NB4 (cell line): Measurements from ENCODE around the gene YWHAG.
"Not testable (repeated sequence)": the region's sequence is repeated elsewhere in the genome, so short reads cannot be mapped to it uniquely, and the experiment has no call there.

ENCODE experiments used
- DNase-seq: peaks from one replicate; pipeline ENCODE4 v3.0.0; 2010; ENCODE audit warnings: low read depth
- H3K4me3 ChIP-seq: one replicate; pipeline ENCODE4 v1.5.1; 2011; ENCODE audit warnings: mild to moderate bottlenecking, low read depth, low read length, moderate library complexity
- MYC ChIP-seq: IDR thresholded peaks from 2 replicates; pipeline ENCODE4 v1.6.1; 2011; ENCODE audit warnings: low read depth, low read length
- POLR2A ChIP-seq: IDR thresholded peaks from 2 replicates; pipeline ENCODE4 v1.6.1; 2011; ENCODE audit warnings: mild to moderate bottlenecking; ENCODE audit not compliant: insufficient read length; ENCODE audit errors: extremely low read depth
- TF ChIP-seq, protein P1 (sequence below): IDR thresholded peaks from 2 replicates; pipeline ENCODE4 v1.6.1; 2011; ENCODE audit warnings: low read depth, low read length
- TF ChIP-seq, protein P2 (sequence below): IDR thresholded peaks from one replicate; pipeline ENCODE4 v1.5.1; 2012; ENCODE audit warnings: low read depth, low read length

The YWHAG gene

DNA sequence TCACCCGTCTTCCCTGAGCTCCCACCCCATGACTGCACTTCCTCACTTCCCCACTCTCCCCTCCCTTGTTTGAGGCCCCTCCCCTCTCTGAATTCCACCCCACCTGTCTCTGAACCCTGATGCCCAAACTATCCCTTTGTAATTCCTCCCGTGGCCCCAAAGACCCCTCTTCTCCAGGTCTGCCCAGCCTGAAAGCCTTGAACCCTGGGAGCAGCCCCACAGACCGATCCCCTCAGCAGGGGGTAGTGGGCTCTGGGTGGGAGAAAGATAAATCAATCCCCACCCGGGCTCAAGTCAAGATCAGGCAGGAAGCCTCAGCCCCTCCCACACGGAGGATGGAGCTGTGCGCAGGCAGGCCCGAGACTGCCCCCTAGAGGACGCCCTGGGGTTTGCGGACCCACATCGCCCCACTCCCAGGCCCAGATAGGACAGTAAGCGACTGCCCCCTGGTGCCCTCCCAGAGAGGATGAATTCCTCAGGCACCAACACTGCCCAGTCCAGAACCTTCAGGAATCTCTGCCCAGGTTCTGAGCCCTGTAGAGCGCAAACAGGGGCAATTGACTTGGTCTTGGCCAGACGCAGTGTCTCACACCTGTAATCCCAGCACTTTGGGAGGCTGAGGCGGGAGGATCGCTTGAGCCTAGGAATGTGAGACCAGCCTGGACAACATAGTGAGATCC is 44.6 kb downstream of the YWHAG start:
- peak; percentile 96 for DNase-seq
- TF ChIP-seq, protein P1, sequence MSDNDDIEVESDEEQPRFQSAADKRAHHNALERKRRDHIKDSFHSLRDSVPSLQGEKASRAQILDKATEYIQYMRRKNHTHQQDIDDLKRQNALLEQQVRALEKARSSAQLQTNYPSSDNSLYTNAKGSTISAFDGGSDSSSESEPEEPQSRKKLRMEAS, result peak; percentile 70
- TF ChIP-seq, protein P2, sequence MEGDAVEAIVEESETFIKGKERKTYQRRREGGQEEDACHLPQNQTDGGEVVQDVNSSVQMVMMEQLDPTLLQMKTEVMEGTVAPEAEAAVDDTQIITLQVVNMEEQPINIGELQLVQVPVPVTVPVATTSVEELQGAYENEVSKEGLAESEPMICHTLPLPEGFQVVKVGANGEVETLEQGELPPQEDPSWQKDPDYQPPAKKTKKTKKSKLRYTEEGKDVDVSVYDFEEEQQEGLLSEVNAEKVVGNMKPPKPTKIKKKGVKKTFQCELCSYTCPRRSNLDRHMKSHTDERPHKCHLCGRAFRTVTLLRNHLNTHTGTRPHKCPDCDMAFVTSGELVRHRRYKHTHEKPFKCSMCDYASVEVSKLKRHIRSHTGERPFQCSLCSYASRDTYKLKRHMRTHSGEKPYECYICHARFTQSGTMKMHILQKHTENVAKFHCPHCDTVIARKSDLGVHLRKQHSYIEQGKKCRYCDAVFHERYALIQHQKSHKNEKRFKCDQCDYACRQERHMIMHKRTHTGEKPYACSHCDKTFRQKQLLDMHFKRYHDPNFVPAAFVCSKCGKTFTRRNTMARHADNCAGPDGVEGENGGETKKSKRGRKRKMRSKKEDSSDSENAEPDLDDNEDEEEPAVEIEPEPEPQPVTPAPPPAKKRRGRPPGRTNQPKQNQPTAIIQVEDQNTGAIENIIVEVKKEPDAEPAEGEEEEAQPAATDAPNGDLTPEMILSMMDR, result peak; percentile 100
- peak; percentile 81 for TF ChIP-seq MYC
- TF ChIP-seq POLR2A, result no peak
- no peak overlapping the region for H3K4me3 ChIP-seq

DNA sequence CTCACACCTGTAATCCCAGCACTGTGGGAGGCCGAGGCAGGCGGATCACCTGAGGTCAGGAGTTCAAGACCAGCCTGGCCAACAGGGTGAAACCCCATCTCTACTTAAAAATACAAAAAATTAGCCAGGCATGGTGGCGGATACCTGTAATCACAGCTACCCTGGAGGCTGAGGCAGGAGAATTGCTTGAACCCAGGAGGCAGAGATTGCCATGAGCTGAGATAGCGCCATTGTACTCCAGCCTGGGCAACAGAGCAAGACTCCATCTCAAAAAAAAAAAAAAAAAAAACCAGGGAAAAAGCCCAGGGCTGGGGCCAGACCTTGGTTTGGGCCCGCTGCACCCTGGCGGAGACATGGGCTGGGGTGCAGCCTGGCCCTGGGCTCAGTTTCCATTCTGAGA is 47.0 kb downstream of the YWHAG start:
- not testable (repeated sequence) for H3K4me3 ChIP-seq, DNase-seq

DNA sequence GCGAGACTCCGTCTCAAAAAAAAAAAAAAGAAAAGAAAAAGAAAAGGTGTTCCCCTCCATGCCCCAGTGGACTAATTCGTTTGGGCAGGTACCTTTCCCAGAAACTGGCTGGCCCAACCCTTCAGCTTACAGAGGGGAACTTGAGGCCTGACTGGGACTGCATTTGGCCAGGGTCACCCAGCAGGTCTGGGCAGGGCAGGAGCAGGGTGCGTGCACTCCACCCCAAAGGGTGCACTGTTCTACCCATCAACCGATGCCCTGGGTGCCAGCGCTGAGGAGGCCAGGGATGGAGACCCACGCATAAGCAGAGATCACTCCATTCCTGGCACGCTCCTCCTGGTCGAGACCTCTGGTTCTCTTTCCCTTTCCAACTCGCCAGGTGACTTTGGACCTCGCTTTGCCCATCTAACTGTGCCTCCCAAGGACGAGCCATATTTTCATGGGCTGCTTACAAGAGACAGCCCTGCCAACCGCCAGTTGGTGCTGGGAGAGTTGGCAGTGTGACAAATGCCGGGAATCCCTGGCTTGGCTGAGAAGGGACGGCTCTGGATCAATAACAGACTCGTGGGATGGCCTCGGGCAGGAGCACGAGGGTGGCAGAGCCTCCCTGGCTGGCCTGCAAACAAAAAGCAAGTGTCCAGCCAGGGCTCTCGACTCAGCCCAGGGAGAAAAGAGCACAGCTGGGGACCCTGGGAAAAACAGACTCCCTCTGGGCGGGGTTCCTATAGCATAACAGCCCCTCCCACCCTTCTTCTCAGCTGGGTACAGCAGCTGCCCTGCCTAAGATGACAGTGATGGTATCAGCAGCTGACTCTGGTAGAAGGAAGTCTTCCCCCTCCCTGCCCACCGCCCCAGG is 48.5 kb downstream of the YWHAG start:
- TF ChIP-seq MYC (no peak), POLR2A (no peak)
- TF ChIP-seq, protein P1, result no peak
- TF ChIP-seq, protein P2, result no peak
- no peak overlapping the region for H3K4me3 ChIP-seq
- no peak for DNase-seq

DNA sequence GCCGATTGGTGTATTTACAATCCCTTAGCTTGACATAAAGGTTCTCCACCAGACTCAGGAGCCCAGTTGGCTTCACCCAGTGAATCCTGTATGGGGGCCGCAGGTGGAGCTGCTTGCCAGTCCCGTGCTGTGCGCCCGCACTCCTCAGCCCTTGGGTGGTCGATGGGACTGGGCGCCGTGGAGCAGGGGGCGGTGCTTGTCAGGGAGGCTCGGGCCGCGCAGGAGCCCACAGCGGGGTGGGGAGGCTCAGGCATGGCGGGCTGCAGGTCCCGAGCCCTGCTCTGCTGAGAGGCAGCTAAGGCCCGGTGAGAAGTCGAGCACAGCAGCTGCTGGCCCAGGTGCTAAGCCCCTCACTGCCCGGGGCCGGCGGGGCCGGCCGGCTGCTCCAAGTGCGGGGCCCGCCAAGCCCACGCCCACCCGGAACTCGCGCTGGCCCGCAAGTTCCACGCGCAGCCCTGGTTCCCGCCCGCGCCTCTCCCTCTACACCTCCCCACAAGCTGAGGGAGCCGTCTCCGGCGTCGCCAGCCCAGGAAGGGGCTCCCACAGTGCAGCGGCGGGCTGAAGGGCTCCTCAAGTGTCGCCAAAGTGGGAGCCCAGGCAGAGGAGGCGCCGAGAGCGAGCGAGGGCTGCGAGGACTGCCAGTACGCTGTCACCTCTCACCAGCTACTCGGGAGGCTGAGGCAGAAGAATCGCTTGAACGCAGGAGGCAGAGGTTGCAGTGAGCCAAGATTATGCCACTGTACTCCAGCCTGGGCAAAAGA is 49.3 kb downstream of the YWHAG start:
- H3K4me3 ChIP-seq, DNase-seq: not testable (repeated sequence)

DNA sequence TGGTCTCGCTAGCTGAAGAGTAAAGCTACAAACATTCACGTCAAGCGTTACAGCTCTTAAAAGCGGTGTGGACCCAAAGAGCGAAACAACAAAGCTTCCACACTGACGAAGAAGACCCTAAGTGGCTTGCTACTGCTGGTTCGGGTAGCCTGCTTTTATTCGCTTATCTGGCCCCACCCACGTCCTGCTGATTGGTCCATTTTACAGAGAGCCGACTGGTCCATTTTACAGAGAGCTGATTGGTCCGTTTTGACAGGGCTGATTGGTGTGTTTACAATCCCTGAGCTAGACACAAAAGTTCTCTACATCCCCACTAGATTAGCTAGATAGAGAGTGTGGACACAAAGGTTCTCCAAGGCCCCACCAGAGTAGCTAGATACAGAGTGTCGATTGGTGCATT is 49.9 kb downstream of the YWHAG start:
- DNase-seq, H3K4me3 ChIP-seq: not testable (repeated sequence)

DNA sequence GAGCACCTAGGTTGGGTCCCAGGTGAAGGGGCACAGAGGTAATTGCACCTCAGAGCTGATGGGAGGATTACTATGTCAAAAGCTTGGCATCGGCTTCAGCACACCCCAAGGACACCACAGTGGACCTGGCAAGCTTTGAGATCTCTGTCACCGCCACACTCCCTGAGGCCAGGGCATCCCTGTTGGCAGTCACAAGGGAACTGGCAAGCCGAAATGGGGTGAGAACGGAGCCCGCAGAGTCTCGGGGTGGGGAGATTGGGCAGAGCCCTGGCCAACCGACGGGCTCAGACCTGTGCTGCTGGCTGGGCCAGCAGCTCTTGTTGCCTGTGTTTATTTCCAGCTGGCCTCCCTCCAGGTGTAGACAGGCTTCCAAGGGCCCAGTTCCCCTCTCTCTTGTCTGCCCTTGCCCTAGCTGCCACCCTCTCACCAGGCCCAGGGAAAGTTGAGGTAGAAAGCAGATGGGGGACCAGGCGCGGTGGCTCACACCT is 53.9 kb downstream of the YWHAG start:
- H3K4me3 ChIP-seq, result no peak overlapping the region
- TF ChIP-seq, protein P1, result no peak
- TF ChIP-seq POLR2A (no peak), MYC (no peak)
- TF ChIP-seq, protein P2, result no peak
- DNase-seq, result no peak

DNA sequence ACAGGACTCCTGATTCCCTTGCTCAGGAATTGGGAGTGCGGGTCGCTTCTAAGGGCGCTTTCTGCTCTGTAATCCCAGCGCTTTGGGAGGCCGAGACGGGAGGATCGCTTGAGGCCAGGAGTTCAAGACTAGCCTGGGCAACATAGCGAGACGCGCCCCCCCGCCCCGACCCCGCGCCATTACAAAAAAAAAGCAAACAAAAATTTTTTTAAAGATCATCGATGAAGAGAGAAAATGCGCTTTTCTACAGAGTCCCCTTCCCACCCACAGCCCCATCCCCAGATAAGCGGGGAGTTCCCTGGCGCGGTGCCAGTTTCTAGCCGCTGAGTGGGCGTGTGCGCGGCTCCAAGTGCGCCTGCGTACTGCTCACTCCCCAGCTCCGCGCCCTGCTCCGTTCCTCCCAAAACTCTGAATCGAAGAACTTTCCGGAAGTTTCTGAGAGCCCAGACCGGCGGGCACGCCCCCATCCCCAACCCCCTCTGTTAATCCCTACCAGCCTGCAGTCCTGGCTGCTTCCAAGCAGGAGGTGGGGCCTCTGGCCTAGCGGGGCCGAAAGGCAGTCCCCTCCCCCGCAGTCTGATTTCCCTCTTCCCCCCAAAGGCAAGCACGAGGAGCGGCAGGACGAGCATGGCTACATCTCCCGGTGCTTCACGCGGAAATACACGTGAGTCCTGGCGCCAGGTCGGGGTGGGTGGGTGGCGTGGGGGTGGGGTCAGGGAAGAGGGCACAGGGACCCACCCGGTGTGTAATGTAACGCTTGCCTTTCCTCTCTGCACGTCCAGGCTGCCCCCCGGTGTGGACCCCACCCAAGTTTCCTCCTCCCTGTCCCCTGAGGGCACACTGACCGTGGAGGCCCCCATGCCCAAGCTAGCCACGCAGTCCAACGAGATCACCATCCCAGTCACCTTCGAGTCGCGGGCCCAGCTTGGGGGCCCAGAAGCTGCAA is 55.3 kb downstream of the YWHAG start:
- peak; percentile 94 for DNase-seq
- peak overlapping the region; percentile 66 for H3K4me3 ChIP-seq
- TF ChIP-seq, protein P2, result no peak
- TF ChIP-seq, protein P1, result peak; percentile 86
- TF ChIP-seq MYC (peak; percentile 78), POLR2A (peak; percentile 46)
